ENCODE data around the gene KLK5.

DNA sequence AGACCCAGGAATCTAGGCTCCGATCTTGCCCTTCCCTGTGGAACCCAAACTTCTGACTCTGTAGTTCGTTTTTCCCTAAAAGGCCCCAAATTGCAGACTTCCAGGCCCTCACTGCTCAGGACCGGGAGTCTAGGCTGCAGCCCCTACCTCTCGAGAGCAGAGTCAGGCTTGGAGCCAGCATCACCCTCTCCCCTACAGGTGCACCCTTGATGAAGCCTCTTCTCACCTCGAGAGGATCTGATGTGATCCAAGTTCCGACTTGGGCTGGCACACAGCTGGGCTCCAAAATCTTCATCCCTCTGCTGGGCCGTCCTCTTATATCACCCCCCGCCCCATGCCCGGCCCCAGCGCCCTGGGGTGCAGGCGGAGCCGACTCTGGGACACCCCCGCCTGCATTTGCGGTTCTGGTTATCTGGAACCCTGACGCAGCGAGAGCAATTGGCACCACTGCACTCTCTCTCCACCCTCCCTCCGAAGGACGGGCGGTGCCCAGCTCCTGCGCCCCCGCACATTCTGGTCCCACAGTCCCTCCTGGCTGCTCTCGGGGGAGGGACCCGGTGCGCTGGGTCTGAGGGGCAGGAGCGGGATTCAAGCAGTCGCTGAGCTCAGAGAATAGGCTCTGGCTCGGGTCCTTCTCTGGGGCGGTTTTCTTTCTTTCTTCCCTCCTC, 30.9 kb upstream of the KLK5 start, which contains the start of gene KLK7:
- TF ChIP-seq, protein P1, sequence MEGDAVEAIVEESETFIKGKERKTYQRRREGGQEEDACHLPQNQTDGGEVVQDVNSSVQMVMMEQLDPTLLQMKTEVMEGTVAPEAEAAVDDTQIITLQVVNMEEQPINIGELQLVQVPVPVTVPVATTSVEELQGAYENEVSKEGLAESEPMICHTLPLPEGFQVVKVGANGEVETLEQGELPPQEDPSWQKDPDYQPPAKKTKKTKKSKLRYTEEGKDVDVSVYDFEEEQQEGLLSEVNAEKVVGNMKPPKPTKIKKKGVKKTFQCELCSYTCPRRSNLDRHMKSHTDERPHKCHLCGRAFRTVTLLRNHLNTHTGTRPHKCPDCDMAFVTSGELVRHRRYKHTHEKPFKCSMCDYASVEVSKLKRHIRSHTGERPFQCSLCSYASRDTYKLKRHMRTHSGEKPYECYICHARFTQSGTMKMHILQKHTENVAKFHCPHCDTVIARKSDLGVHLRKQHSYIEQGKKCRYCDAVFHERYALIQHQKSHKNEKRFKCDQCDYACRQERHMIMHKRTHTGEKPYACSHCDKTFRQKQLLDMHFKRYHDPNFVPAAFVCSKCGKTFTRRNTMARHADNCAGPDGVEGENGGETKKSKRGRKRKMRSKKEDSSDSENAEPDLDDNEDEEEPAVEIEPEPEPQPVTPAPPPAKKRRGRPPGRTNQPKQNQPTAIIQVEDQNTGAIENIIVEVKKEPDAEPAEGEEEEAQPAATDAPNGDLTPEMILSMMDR (conservative IDR thresholded peaks at IDR 0.05; ENCODE audit: low read length): no peak
- no peak for TF ChIP-seq EZH2phosphoT487 (IDR thresholded peaks at IDR 0.05; ENCODE audit: borderline replicate concordance)

All from Loucy (cell line).